ENCODE data around the gene PRDM10.
"Not testable (repeated sequence)": the region's sequence is repeated elsewhere in the genome, so short reads cannot be mapped to it uniquely, and the experiment has no call there.

The PRDM10 gene

GRCh38 chr11:130037058-130037457 is 34.4 kb upstream of the PRDM10 start:
- no peak overlapping the region for H3K9ac ChIP-seq (ENCODE audit: low read length)
- no peaks in the 10 kb centered on the region for H3K27me3 ChIP-seq (ENCODE audit: control insufficient read depth, insufficient read depth, low read length)
- no peak overlapping the region for H3K4me3 ChIP-seq (ENCODE audit: low read depth, low read length)
- no peak overlapping the region for H3K27ac ChIP-seq (ENCODE audit: low read depth, low read length)
- H3K9me3 ChIP-seq (ENCODE audit: control insufficient read depth, insufficient read depth, low read depth, low read length), result 0 out of 2 replicates have a peak, but pooled peaks cover 2% of the 10 kb centered on the region
- peaks cover 9% of the 10 kb centered on the region; the same call in 1 of the 2 replicates for H3K4me1 ChIP-seq (ENCODE audit: control insufficient read depth, insufficient read depth, low read length)
- no peaks in the 10 kb centered on the region for H3K36me3 ChIP-seq (ENCODE audit: control insufficient read depth, insufficient read depth, low read length)

- Histone ChIP-seq H3K4me3 (ENCODE audit: low read depth, low read length) (no peak overlapping the region), H3K9ac (ENCODE audit: low read length) (no peak overlapping the region), H3K27me3 (ENCODE audit: control insufficient read depth, insufficient read depth, low read length) (no peaks in the 10 kb centered on the region), H3K27ac (ENCODE audit: low read depth, low read length) (no peak overlapping the region), H3K36me3 (ENCODE audit: control insufficient read depth, insufficient read depth, low read length) (no peaks in the 10 kb centered on the region), H3K4me1 (ENCODE audit: control insufficient read depth, insufficient read depth, low read length) (peaks cover 9% of the 10 kb centered on the region; the same call in 1 of the 2 replicates), H3K9me3 (ENCODE audit: control insufficient read depth, insufficient read depth, low read depth, low read length) (no peaks in the 10 kb centered on the region)
Observed at GRCh38 chr11:130034236-130034635, 31.6 kb upstream of the PRDM10 start.

GRCh38 chr11:130032931-130033330 is 30.3 kb upstream of the PRDM10 start:
- no peak overlapping the region for H3K4me3 ChIP-seq (ENCODE audit: low read depth, low read length)
- no peak overlapping the region for H3K9ac ChIP-seq (ENCODE audit: low read length)

GRCh38 chr11:130031945-130032344 is 29.3 kb upstream of the PRDM10 start:
- Histone ChIP-seq H3K27ac (ENCODE audit: low read depth, low read length) (no peak overlapping the region), H3K27me3 (ENCODE audit: control insufficient read depth, insufficient read depth, low read length) (no peaks in the 10 kb centered on the region), H3K9ac (ENCODE audit: low read length) (no peak overlapping the region), H3K4me3 (ENCODE audit: low read depth, low read length) (no peak overlapping the region), H3K9me3 (ENCODE audit: control insufficient read depth, insufficient read depth, low read depth, low read length) (no peaks in the 10 kb centered on the region), H3K36me3 (ENCODE audit: control insufficient read depth, insufficient read depth, low read length) (no peaks in the 10 kb centered on the region), H3K4me1 (ENCODE audit: control insufficient read depth, insufficient read depth, low read length) (peaks cover under 1% of the 10 kb centered on the region; the same call in 1 of the 2 replicates)

More at GRCh38 chr11:130032931-130033330, 30.3 kb upstream of the PRDM10 start:
- H3K4me1 ChIP-seq (ENCODE audit: control insufficient read depth, insufficient read depth, low read length), result peaks cover 7% of the 10 kb centered on the region; the same call in 1 of the 2 replicates
- no peaks in the 10 kb centered on the region for H3K27me3 ChIP-seq (ENCODE audit: control insufficient read depth, insufficient read depth, low read length)
- no peaks in the 10 kb centered on the region for H3K36me3 ChIP-seq (ENCODE audit: control insufficient read depth, insufficient read depth, low read length)
- H3K9me3 ChIP-seq (ENCODE audit: control insufficient read depth, insufficient read depth, low read depth, low read length), result no peaks in the 10 kb centered on the region
- no peak overlapping the region for H3K27ac ChIP-seq (ENCODE audit: low read depth, low read length)

- Histone ChIP-seq H3K9ac (ENCODE audit: low read length) (no peak overlapping the region), H3K27ac (ENCODE audit: low read depth, low read length) (no peak overlapping the region), H3K27me3 (ENCODE audit: control insufficient read depth, insufficient read depth, low read length) (no peaks in the 10 kb centered on the region), H3K4me3 (ENCODE audit: low read depth, low read length) (no peak overlapping the region), H3K36me3 (ENCODE audit: control insufficient read depth, insufficient read depth, low read length) (no peaks in the 10 kb centered on the region), H3K4me1 (ENCODE audit: control insufficient read depth, insufficient read depth, low read length) (no peaks in the 10 kb centered on the region), H3K9me3 (ENCODE audit: control insufficient read depth, insufficient read depth, low read depth, low read length) (no peaks in the 10 kb centered on the region)
Observed at GRCh38 chr11:130031056-130031455, 28.4 kb upstream of the PRDM10 start.

GRCh38 chr11:130029137-130029536 is 26.5 kb upstream of the PRDM10 start:
- Histone ChIP-seq H3K36me3 (ENCODE audit: control insufficient read depth, insufficient read depth, low read length) (no peaks in the 10 kb centered on the region), H3K4me3 (ENCODE audit: low read depth, low read length) (no peak overlapping the region), H3K4me1 (ENCODE audit: control insufficient read depth, insufficient read depth, low read length) (no peaks in the 10 kb centered on the region), H3K27me3 (ENCODE audit: control insufficient read depth, insufficient read depth, low read length) (no peaks in the 10 kb centered on the region), H3K9me3 (ENCODE audit: control insufficient read depth, insufficient read depth, low read depth, low read length) (no peaks in the 10 kb centered on the region), H3K9ac (ENCODE audit: low read length) (no peak overlapping the region), H3K27ac (ENCODE audit: low read depth, low read length) (no peak overlapping the region)

GRCh38 chr11:130025371-130025770 is 22.7 kb upstream of the PRDM10 start:
- no peak overlapping the region for H3K27ac ChIP-seq (ENCODE audit: low read depth, low read length)
- H3K4me1 ChIP-seq (ENCODE audit: control insufficient read depth, insufficient read depth, low read length), result no peaks in the 10 kb centered on the region
- no peaks in the 10 kb centered on the region for H3K27me3 ChIP-seq (ENCODE audit: control insufficient read depth, insufficient read depth, low read length)
- no peak overlapping the region for H3K4me3 ChIP-seq (ENCODE audit: low read depth, low read length)
- no peaks in the 10 kb centered on the region for H3K36me3 ChIP-seq (ENCODE audit: control insufficient read depth, insufficient read depth, low read length)
- no peaks in the 10 kb centered on the region for H3K9me3 ChIP-seq (ENCODE audit: control insufficient read depth, insufficient read depth, low read depth, low read length)
- H3K9ac ChIP-seq (ENCODE audit: low read length), result no peak overlapping the region

GRCh38 chr11:130024361-130024760 is 21.7 kb upstream of the PRDM10 start:
- no peaks in the 10 kb centered on the region for H3K4me1 ChIP-seq (ENCODE audit: control insufficient read depth, insufficient read depth, low read length)
- H3K4me3 ChIP-seq (ENCODE audit: low read depth, low read length), result no peak overlapping the region
- no peaks in the 10 kb centered on the region for H3K27me3 ChIP-seq (ENCODE audit: control insufficient read depth, insufficient read depth, low read length)
- H3K9ac ChIP-seq (ENCODE audit: low read length), result no peak overlapping the region
- H3K36me3 ChIP-seq (ENCODE audit: control insufficient read depth, insufficient read depth, low read length), result no peaks in the 10 kb centered on the region
- no peaks in the 10 kb centered on the region for H3K9me3 ChIP-seq (ENCODE audit: control insufficient read depth, insufficient read depth, low read depth, low read length)
- H3K27ac ChIP-seq (ENCODE audit: low read depth, low read length), result no peak overlapping the region

- no peak overlapping the region for H3K9ac ChIP-seq (ENCODE audit: low read length)
- H3K9me3 ChIP-seq (ENCODE audit: control insufficient read depth, insufficient read depth, low read depth, low read length), result no peaks in the 10 kb centered on the region
- no peaks in the 10 kb centered on the region for H3K4me1 ChIP-seq (ENCODE audit: control insufficient read depth, insufficient read depth, low read length)
- no peak overlapping the region for H3K27ac ChIP-seq (ENCODE audit: low read depth, low read length)
- no peaks in the 10 kb centered on the region for H3K27me3 ChIP-seq (ENCODE audit: control insufficient read depth, insufficient read depth, low read length)
- H3K4me3 ChIP-seq (ENCODE audit: low read depth, low read length), result no peak overlapping the region
- no peaks in the 10 kb centered on the region for H3K36me3 ChIP-seq (ENCODE audit: control insufficient read depth, insufficient read depth, low read length)
Observed at GRCh38 chr11:130023204-130023603, 20.6 kb upstream of the PRDM10 start.

- no peaks in the 10 kb centered on the region for H3K36me3 ChIP-seq (ENCODE audit: control insufficient read depth, insufficient read depth, low read length)
- no peaks in the 10 kb centered on the region for H3K27me3 ChIP-seq (ENCODE audit: control insufficient read depth, insufficient read depth, low read length)
- H3K4me3 ChIP-seq (ENCODE audit: low read depth, low read length), result no peak overlapping the region
- H3K4me1 ChIP-seq (ENCODE audit: control insufficient read depth, insufficient read depth, low read length), result no peaks in the 10 kb centered on the region
- H3K9ac ChIP-seq (ENCODE audit: low read length), result no peak overlapping the region
- H3K9me3 ChIP-seq (ENCODE audit: control insufficient read depth, insufficient read depth, low read depth, low read length), result no peaks in the 10 kb centered on the region
- H3K27ac ChIP-seq (ENCODE audit: low read depth, low read length), result no peak overlapping the region
Observed at GRCh38 chr11:130022799-130023198, 20.2 kb upstream of the PRDM10 start.

GRCh38 chr11:130021606-130022005 is 19.0 kb upstream of the PRDM10 start:
- H3K36me3 ChIP-seq (ENCODE audit: control insufficient read depth, insufficient read depth, low read length); H3K27ac ChIP-seq (ENCODE audit: low read depth, low read length); H3K27me3 ChIP-seq (ENCODE audit: control insufficient read depth, insufficient read depth, low read length); H3K4me3 ChIP-seq (ENCODE audit: low read depth, low read length); H3K9me3 ChIP-seq (ENCODE audit: control insufficient read depth, insufficient read depth, low read depth, low read length); H3K9ac ChIP-seq (ENCODE audit: low read length); H3K4me1 ChIP-seq (ENCODE audit: control insufficient read depth, insufficient read depth, low read length): not testable (repeated sequence)

GRCh38 chr11:130020323-130020722 is 17.7 kb upstream of the PRDM10 start:
- peaks cover 8% of the 10 kb centered on the region for H3K9me3 ChIP-seq (ENCODE audit: control insufficient read depth, insufficient read depth, low read depth, low read length)
- H3K9ac ChIP-seq (ENCODE audit: low read length), result no peak overlapping the region
- H3K27me3 ChIP-seq (ENCODE audit: control insufficient read depth, insufficient read depth, low read length), result no peaks in the 10 kb centered on the region
- H3K36me3 ChIP-seq (ENCODE audit: control insufficient read depth, insufficient read depth, low read length), result no peaks in the 10 kb centered on the region
- H3K4me3 ChIP-seq (ENCODE audit: low read depth, low read length), result no peak overlapping the region
- H3K27ac ChIP-seq (ENCODE audit: low read depth, low read length), result no peak overlapping the region
- H3K4me1 ChIP-seq (ENCODE audit: control insufficient read depth, insufficient read depth, low read length), result no peaks in the 10 kb centered on the region

Measured in HUES6 (cell line).